Thyroid gland (tissue), 4 donors: ENCODE measurements around the gene CCL13.

Source experiments
- POLR2A ChIP-seq, 2 donors: fragments of 450-650 bp; IDR thresholded peaks; one replicate each; pipeline ENCODE4 v1.6.1; 2017; ENCODE audit warnings: antibody characterized with exemption in 2 of 2, mild to moderate bottlenecking in 2 of 2, moderate library complexity in 1 of 2
- TF ChIP-seq, protein P1 (sequence below), 6 experiments: fragments of 200-600 bp in 3 of 6; fragments of 450-650 bp in 3 of 6; sonication (generic) in 3 of 6; IDR thresholded peaks; one replicate each; pipeline ENCODE4 v1.5.1; 2016 to 2019; ENCODE audit warnings: antibody characterized with exemption in 6 of 6, mild to moderate bottlenecking in 2 of 6, inconsistent platforms in 1 of 6, moderate library complexity in 1 of 6

DNA sequence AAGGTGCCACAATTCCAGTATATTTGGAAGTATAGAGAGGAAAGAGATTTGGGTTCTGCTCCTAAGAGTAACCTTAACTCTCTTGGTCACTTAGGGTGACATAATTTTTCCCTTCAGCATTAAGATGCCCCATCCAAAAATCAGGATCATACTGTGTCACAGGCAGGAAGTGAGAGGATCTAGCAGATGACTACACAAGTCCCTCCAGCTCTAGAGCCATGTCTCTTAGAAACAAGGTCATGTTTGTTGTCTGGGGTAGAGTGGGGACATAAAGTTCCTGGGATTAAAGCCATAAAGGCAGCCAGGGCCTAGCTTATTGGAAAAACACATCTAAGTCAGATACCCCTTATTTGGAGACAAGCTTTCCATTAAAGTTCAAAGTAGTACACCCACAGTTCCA, 34.3 kb upstream of the CCL13 start:
- TF ChIP-seq, protein P1, sequence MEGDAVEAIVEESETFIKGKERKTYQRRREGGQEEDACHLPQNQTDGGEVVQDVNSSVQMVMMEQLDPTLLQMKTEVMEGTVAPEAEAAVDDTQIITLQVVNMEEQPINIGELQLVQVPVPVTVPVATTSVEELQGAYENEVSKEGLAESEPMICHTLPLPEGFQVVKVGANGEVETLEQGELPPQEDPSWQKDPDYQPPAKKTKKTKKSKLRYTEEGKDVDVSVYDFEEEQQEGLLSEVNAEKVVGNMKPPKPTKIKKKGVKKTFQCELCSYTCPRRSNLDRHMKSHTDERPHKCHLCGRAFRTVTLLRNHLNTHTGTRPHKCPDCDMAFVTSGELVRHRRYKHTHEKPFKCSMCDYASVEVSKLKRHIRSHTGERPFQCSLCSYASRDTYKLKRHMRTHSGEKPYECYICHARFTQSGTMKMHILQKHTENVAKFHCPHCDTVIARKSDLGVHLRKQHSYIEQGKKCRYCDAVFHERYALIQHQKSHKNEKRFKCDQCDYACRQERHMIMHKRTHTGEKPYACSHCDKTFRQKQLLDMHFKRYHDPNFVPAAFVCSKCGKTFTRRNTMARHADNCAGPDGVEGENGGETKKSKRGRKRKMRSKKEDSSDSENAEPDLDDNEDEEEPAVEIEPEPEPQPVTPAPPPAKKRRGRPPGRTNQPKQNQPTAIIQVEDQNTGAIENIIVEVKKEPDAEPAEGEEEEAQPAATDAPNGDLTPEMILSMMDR (IDR thresholded peaks at IDR 0.05) = no peak
- TF ChIP-seq POLR2A (IDR thresholded peaks at IDR 0.05) = no peak
